GM12864 (cell line): ENCODE data around the gene BIRC6.

ENCODE experiments used
- DNase-seq: peaks from one replicate; pipeline ENCODE4 v3.0.0-alpha.2; 2011; ENCODE audit warnings: low read depth
- H3K4me3 ChIP-seq: 2 replicates; pipeline ENCODE4 v1.5.1; 2011; ENCODE audit warnings: mild to moderate bottlenecking, low read depth, low read length, control low read depth
- CTCF ChIP-seq: IDR thresholded peaks from 2 replicates; pipeline ENCODE4 v1.5.1; 2011; ENCODE audit warnings: low read depth, mild to moderate bottlenecking, moderate library complexity, low read length, control low read depth, inconsistent platforms; ENCODE audit errors: missing control alignments

The BIRC6 gene

GRCh38 chr2:32379352-32379751, 22.5 kb downstream of the BIRC6 start:
- H3K4me3 ChIP-seq: no peak overlapping the region
- no peak for DNase-seq
- TF ChIP-seq CTCF: no peak

GRCh38 chr2:32383858-32384257, 27.0 kb downstream of the BIRC6 start:
- DNase-seq: no peak
- no peak for TF ChIP-seq CTCF
- H3K4me3 ChIP-seq: no peak overlapping the region

DNA sequence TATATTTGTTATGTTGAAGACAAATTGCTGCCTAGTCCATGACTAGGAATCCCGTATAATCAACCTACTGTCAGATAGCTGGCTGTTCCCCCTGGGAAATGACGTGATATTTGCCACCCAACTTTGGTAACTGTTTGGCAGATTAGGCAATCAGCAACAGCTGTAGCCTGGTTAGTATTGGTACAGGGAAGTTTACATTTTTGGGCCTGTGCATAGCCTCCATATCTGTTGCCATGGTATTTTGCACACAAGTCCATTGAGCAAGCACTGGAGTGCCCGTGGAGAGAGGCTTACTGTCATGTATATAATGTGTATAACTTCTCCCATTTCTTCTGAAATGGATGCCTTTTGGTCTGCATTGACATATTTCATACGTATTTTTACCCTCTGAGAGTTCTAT, 27.7 kb downstream of the BIRC6 start:
- no peak for DNase-seq
- H3K4me3 ChIP-seq: no peak overlapping the region
- no peak for TF ChIP-seq CTCF

DNA sequence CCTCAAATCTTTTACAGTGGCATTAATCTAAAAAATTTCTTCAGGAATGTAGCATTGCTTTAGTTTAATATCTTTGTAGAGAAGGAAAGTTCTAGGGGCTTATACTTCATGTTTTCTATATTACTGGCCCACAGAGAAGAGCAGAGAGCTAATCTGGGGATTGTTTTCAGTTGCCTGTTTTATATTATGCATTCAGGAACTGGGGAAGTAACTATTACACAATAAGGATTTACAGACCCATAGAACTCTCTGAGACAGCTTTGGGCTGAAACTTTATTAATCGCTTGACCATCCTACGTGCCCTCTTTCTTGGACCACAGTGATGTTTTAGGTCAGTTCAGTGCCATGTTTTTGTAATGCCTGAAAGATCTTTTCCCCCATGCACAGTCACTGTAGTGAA, 29.9 kb downstream of the BIRC6 start:
- TF ChIP-seq CTCF: no peak
- no peak overlapping the region for H3K4me3 ChIP-seq
- DNase-seq: no peak

GRCh38 chr2:32399221-32399620, 42.4 kb downstream of the BIRC6 start:
- no peak for DNase-seq
- no peak for TF ChIP-seq CTCF
- no peak overlapping the region for H3K4me3 ChIP-seq

DNA sequence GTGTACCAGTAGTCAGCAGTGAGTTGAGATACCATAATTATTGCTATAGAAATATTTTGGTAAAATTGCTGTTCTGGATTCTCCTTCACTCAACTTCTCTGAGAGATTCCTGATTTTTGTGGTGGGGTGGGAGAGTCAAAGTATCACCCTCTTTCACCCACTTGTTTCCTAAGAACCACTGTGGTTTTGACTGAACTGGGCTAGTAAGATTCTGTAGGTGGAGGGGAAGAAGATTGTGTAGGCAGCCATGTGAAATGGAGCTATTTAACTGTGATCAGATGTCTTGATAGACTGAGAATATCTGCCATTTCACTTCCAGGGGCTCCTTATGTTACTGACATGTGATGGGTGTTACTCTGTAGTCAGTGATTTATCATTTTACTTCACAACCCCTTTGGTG, 45.3 kb downstream of the BIRC6 start:
- no peak for TF ChIP-seq CTCF
- DNase-seq: no peak
- H3K4me3 ChIP-seq: no peak overlapping the region

DNA sequence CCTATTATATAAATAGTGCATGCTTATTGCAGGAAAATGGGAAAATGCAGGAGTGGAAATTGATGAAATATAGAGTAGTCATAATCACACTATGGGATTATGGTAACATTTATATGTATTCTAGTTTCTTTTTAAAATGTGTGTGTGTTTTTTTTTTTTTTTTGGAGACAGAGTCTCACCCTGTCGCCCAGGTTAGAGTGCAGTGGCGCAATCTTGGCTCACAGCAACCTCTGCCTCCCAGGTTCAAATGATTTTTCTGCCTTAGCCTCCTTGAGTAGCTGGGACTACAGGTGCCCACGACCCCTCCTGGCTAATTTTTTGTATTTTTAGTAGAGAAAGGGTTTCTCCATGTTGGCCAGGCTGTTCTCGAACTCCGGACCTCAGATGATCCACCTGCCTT, 47.0 kb downstream of the BIRC6 start:
- DNase-seq: no peak
- TF ChIP-seq CTCF: no peak
- H3K4me3 ChIP-seq: no peak overlapping the region
